ENCODE data around the gene KRTCAP2. TPM values are rescaled to one million over a fixed set of nuclear protein-coding genes. Genes with fewer than 3 reads are reported as not detected.

KRTCAP2 gene
- total RNA-seq, 1 donor from 2014 or later = 173 TPM

- TF ChIP-seq, protein P1, sequence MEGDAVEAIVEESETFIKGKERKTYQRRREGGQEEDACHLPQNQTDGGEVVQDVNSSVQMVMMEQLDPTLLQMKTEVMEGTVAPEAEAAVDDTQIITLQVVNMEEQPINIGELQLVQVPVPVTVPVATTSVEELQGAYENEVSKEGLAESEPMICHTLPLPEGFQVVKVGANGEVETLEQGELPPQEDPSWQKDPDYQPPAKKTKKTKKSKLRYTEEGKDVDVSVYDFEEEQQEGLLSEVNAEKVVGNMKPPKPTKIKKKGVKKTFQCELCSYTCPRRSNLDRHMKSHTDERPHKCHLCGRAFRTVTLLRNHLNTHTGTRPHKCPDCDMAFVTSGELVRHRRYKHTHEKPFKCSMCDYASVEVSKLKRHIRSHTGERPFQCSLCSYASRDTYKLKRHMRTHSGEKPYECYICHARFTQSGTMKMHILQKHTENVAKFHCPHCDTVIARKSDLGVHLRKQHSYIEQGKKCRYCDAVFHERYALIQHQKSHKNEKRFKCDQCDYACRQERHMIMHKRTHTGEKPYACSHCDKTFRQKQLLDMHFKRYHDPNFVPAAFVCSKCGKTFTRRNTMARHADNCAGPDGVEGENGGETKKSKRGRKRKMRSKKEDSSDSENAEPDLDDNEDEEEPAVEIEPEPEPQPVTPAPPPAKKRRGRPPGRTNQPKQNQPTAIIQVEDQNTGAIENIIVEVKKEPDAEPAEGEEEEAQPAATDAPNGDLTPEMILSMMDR (conservative IDR thresholded peaks at IDR 0.05) = peak; percentile 95
- peak overlapping the region; percentile 44 for H3K27ac Mint-ChIP-seq
- H3K9me3 Mint-ChIP-seq = no peaks in the 10 kb centered on the region
- H3K4me3 Mint-ChIP-seq = peak overlapping the region; percentile 71
- no peak for DNase-seq (ENCODE audit: extremely low spot score, unreplicated experiment)
- peaks cover 23% of the 10 kb centered on the region for H3K4me1 Mint-ChIP-seq (ENCODE audit: unreplicated experiment)
- H3K36me3 Mint-ChIP-seq = peaks cover 5% of the 10 kb centered on the region
- H3K27me3 Mint-ChIP-seq = peaks cover 3% of the 10 kb centered on the region
Measured at GRCh38 chr1:155176544-155177071, 3.5 kb upstream of the KRTCAP2 start.

GRCh38 chr1:155175927-155176371 lies 2.8 kb upstream of the KRTCAP2 start:
- TF ChIP-seq, protein P1 (conservative IDR thresholded peaks at IDR 0.05) = no peak
- Mint-ChIP-seq H3K27ac (peak overlapping the region; percentile 44), H3K9me3 (no peaks in the 10 kb centered on the region), H3K4me1 (ENCODE audit: unreplicated experiment) (peaks cover 23% of the 10 kb centered on the region), H3K27me3 (peaks cover 3% of the 10 kb centered on the region), H3K4me3 (peak overlapping the region; percentile 71), H3K36me3 (peaks cover 5% of the 10 kb centered on the region)
- DNase-seq (ENCODE audit: extremely low spot score, unreplicated experiment) = no peak

DNA sequence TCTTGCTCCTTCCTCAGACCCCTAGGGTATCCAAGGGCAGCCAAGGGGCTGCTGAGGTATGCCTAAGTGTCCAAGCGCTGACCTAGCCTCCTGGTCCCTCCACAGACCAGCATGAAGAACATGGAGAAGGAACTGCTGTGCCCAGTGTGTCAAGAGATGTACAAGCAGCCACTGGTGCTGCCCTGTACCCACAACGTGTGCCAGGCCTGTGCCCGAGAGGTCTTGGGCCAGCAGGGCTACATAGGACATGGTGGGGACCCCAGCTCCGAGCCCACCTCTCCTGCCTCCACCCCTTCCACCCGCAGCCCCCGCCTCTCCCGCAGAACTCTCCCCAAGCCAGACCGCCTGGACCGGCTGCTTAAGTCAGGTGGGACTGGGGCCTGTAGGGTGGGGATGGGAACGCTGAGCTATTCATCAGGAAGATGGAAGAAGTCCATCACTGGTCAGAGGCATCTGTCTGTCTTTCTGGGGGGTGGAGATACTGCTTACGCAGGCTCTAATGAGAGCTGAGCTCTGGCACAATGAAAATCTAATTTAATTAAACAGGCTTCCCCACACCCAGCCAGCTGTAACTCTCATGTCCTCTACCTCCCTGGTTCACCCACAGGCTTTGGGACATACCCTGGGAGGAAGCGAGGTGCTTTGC lies 2.3 kb upstream of the KRTCAP2 start:
- peaks cover 23% of the 10 kb centered on the region for H3K4me1 Mint-ChIP-seq (ENCODE audit: unreplicated experiment)
- no peaks in the 10 kb centered on the region for H3K9me3 Mint-ChIP-seq
- H3K4me3 Mint-ChIP-seq = peak overlapping the region; percentile 100
- no peak overlapping the region for H3K27ac Mint-ChIP-seq
- TF ChIP-seq, protein P1 (conservative IDR thresholded peaks at IDR 0.05) = no peak
- DNase-seq (ENCODE audit: extremely low spot score, unreplicated experiment) = no peak
- H3K36me3 Mint-ChIP-seq = peaks cover 5% of the 10 kb centered on the region
- peaks cover 3% of the 10 kb centered on the region for H3K27me3 Mint-ChIP-seq

GRCh38 chr1:155174324-155175280 lies 1.5 kb upstream of the KRTCAP2 start:
- TF ChIP-seq, protein P1 (conservative IDR thresholded peaks at IDR 0.05) = no peak
- Mint-ChIP-seq H3K4me1 (ENCODE audit: unreplicated experiment) (peaks cover 23% of the 10 kb centered on the region), H3K4me3 (peak overlapping the region; percentile 100), H3K36me3 (peaks cover 6% of the 10 kb centered on the region), H3K27me3 (peaks cover 3% of the 10 kb centered on the region), H3K27ac (peak overlapping the region; percentile 36), H3K9me3 (no peaks in the 10 kb centered on the region)
- peak; percentile 71 for DNase-seq (ENCODE audit: extremely low spot score, unreplicated experiment)

DNA sequence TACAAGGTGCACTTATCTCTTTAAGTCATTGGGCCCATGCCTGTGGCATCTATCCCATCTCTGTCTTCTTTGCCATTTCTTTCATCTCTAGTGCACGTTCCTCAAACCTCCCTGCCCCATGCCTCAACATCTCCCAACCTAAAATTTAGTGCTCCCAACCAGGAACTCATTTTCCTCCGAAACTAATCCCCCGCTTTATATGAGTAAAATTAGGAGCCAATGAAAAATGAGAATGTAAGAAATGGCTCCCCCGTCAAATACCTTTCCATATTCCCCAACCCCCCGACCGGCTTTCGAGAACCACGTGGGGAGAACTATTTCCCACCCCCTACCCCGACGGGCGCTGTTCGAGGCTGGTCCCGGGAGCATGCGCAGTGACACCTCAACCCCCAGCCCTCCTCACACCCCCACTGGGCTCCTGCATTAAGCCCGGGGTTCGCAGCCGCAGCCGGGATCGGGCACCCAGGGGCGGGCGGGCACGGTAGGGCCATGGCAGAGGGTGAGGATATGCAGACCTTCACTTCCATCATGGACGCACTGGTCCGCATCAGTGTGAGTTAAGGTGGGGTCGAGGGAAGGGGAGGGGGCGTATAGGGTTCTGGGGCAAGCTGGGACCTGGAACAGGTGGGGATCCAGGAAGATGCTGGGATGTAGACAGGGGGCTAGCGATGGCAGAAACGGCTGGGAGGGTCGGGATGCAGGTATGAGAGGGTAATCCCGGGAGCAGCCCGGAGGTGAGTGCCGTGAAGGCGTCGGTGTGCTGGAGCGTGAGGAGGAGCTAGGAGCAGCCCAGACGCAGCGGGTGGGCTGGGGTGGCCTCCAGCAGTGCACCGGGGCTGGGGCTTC lies 597 bp upstream of the KRTCAP2 start, which contains the start of gene TRIM46:
TRIM46 (plus strand) TSS at position 372 of the 846 bp plus-strand sequence; CDS start at position 490, 118 bp downstream.
- peaks cover 3% of the 10 kb centered on the region for H3K27me3 Mint-ChIP-seq
- H3K4me3 Mint-ChIP-seq = peak within 1 kb of the TSS; percentile 100
- TF ChIP-seq, protein P1 (conservative IDR thresholded peaks at IDR 0.05) = peak; percentile 55
- H3K27ac Mint-ChIP-seq = peak within 1 kb of the TSS; percentile 99
- peaks cover 23% of the 10 kb centered on the region for H3K4me1 Mint-ChIP-seq (ENCODE audit: unreplicated experiment)
- H3K36me3 Mint-ChIP-seq = peaks cover 10% of the 10 kb centered on the region
- no peaks in the 10 kb centered on the region for H3K9me3 Mint-ChIP-seq
- DNase-seq (ENCODE audit: extremely low spot score, unreplicated experiment) = peak; percentile 72
